Thoracic aorta (tissue), 2 donors: ENCODE results near the gene RNF151. TPM values are rescaled to one million over a fixed set of nuclear protein-coding genes. Genes with fewer than 3 reads are reported as not detected.
"Not testable (repeated sequence)": the region's sequence is repeated elsewhere in the genome, so short reads cannot be mapped to it uniquely, and the experiment has no call there.

Source experiments
- ATAC-seq: fragments of 150-250 bp; one replicate; pipeline ENCODE4 v1.8.0; 2017; ENCODE audit warnings: low read depth; ENCODE audit not compliant: insufficient number of reproducible peaks, low FRiP score
- DNase-seq: peaks from one replicate; pipeline ENCODE4 v3.0.0-alpha.2; 2020; ENCODE audit warnings: low spot score
- H3K27ac ChIP-seq, 2 donors: fragments of 200-600 bp; sonication (generic); 1 replicate in 1 of 2; 2 replicates in 1 of 2; pipeline ENCODE4 v1.5.1; 2016; ENCODE audit warnings: mild to moderate bottlenecking in 2 of 2, moderate library complexity in 2 of 2
- H3K27me3 ChIP-seq: fragments of 200-600 bp; sonication (generic); replicated peaks from 2 replicates; pipeline ENCODE4 v1.6.0; 2016; ENCODE audit warnings: mild to moderate bottlenecking; ENCODE audit not compliant: insufficient read depth
- H3K36me3 ChIP-seq: fragments of 200-600 bp; sonication (generic); one replicate; pipeline ENCODE4 v1.5.1; 2016
- H3K4me1 ChIP-seq, 2 donors: fragments of 200-600 bp; sonication (generic); 1 replicate in 1 of 2; 2 replicates in 1 of 2; pipeline versions ENCODE4 v1.5.1 to v1.6.0; 2016; ENCODE audit warnings: low read depth in 2 of 2, mild to moderate bottlenecking in 1 of 2; ENCODE audit not compliant: control insufficient read depth in 1 of 2
- H3K4me3 ChIP-seq: fragments of 200-600 bp; sonication (generic); 2 replicates; pipeline ENCODE4 v1.5.1; 2016; ENCODE audit warnings: mild to moderate bottlenecking
- H3K9me3 ChIP-seq: fragments of 200-600 bp; sonication (generic); 2 replicates; pipeline ENCODE4 v1.5.1; 2016
- CTCF ChIP-seq: fragments of 200-600 bp; sonication (generic); IDR thresholded peaks from one replicate; pipeline ENCODE4 v1.5.1; 2019; ENCODE audit warnings: antibody characterized with exemption
- total RNA-seq, 2 donors: library from RNA; depleted of rRNA; stranded (reverse); fragments of >200 nt; gene quantifications; one replicate each; pipeline versions ENCODE4 v1.1.0 to v1.2.3, GENCODE V29; 2016

RNF151 gene
- total RNA-seq, 2 donors from 2014 or later = not detected

GRCh38 chr16:2008631-2009163, 42.0 kb downstream of the RNF151 start:
- Histone ChIP-seq H3K27me3 (no peaks in the 10 kb centered on the region), H3K9me3 (no peaks in the 10 kb centered on the region), H3K36me3 (no peaks in the 10 kb centered on the region), H3K27ac (peak overlapping the region; percentile 65 to 79), H3K4me3 (peak overlapping the region; percentile 98), H3K4me1 (peaks cover 30 to 53% of the 10 kb centered on the region in 2 donors)
- no peak for TF ChIP-seq CTCF
- no peak for ATAC-seq
- DNase-seq = no peak

GRCh38 chr16:2009164-2009711, 42.6 kb downstream of the RNF151 start:
- DNase-seq (no peak), ATAC-seq (no peak)
- H3K4me1 ChIP-seq = peaks cover 27 to 47% of the 10 kb centered on the region in 2 donors
- no peaks in the 10 kb centered on the region for H3K27me3 ChIP-seq
- H3K36me3 ChIP-seq = no peaks in the 10 kb centered on the region
- peak overlapping the region; percentile 65 to 79 for H3K27ac ChIP-seq
- no peaks in the 10 kb centered on the region for H3K9me3 ChIP-seq
- H3K4me3 ChIP-seq = peak overlapping the region; percentile 98
- TF ChIP-seq CTCF = no peak

- Histone ChIP-seq H3K4me3 (peak within 1 kb of the TSS; percentile 98), H3K27me3 (no peaks in the 10 kb centered on the region), H3K4me1 (peaks cover 24 to 40% of the 10 kb centered on the region in 2 donors), H3K27ac (peak within 1 kb of the TSS; percentile 79), H3K9me3 (no peaks in the 10 kb centered on the region), H3K36me3 (no peaks in the 10 kb centered on the region)
- DNase-seq (peak; percentile 28), ATAC-seq (peak; percentile 90)
- TF ChIP-seq CTCF = no peak
These were observed 43.3 kb downstream of the RNF151 start, which contains the start of gene ZNF598 for GRCh38 chr16:2009791-2010510. ZNF598 (minus strand) TSS chr16:2009821.

- not testable (repeated sequence) for H3K36me3 ChIP-seq, H3K27me3 ChIP-seq, H3K27ac ChIP-seq, ATAC-seq, H3K9me3 ChIP-seq, H3K4me3 ChIP-seq, DNase-seq
- peaks cover 24 to 32% of the 10 kb centered on the region in 2 donors for H3K4me1 ChIP-seq
These were observed 45.1 kb downstream of the RNF151 start for GRCh38 chr16:2011726-2012125.

- peaks cover 6 to 14% of the 10 kb centered on the region in 2 donors for H3K4me1 ChIP-seq
- ATAC-seq (no peak), DNase-seq (no peak)
- H3K27ac ChIP-seq = no peak overlapping the region
- H3K27me3 ChIP-seq = no peaks in the 10 kb centered on the region
- H3K9me3 ChIP-seq = no peaks in the 10 kb centered on the region
- H3K4me3 ChIP-seq = no peak overlapping the region
- H3K36me3 ChIP-seq = no peaks in the 10 kb centered on the region
- no peak for TF ChIP-seq CTCF
These were observed 46.9 kb downstream of the RNF151 start for GRCh38 chr16:2013527-2013926.
